ENCODE data around the gene BRF1.
"Not testable (repeated sequence)": the region's sequence is repeated elsewhere in the genome, so short reads cannot be mapped to it uniquely, and the experiment has no call there.

The BRF1 gene

DNA sequence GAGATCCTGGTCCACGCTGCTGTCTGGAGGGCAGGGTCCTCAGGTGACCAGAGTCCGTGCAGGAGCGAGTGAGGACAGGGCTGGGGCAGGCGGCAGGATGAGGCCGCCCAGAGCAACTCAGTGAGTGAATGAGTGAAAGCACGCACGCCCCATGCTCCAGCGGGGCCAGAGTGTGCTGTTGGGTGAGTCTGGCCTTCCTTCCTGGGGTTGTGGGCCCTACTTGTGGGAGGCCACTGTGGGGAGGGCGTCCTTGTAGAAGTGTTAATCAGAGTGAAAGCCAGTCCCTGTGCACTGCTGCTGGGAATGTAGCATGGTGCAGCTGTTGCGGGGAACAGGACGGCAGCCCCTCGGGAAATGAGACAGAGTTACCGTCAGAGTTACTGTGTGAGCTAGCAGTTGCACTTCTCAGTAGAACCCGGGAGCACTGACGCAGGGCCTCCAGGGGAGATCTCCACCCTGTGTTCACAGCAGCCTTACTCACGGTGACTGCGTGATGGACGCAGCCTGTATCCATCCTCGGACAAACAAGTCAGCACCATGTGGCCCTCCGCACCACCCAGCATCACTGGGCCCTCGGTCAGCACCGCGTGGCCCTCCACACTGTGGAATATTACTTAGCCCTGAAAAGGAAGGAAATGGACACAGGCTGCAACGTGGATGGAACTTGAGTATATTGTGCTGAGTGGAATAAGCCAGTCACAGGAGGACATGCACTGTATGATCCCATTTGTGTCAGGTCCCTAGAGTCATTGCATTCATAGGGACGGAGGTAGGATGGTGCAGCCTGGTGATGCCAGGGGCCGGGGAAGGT, 35.9 kb upstream of the BRF1 start:
- no peak for DNase-seq
- Mint-ChIP-seq H3K27ac (peak overlapping the region; percentile 71), H3K9me3 (no peaks in the 10 kb centered on the region), H3K4me1 (peaks cover 38 to 43% of the 10 kb centered on the region in 2 donors), H3K36me3 (peaks cover 8 to 11% of the 10 kb centered on the region in 2 donors), H3K27me3 (no peaks in the 10 kb centered on the region), H3K4me3 (no peak overlapping the region)
- ATAC-seq (replicated peaks) = no peak

DNA sequence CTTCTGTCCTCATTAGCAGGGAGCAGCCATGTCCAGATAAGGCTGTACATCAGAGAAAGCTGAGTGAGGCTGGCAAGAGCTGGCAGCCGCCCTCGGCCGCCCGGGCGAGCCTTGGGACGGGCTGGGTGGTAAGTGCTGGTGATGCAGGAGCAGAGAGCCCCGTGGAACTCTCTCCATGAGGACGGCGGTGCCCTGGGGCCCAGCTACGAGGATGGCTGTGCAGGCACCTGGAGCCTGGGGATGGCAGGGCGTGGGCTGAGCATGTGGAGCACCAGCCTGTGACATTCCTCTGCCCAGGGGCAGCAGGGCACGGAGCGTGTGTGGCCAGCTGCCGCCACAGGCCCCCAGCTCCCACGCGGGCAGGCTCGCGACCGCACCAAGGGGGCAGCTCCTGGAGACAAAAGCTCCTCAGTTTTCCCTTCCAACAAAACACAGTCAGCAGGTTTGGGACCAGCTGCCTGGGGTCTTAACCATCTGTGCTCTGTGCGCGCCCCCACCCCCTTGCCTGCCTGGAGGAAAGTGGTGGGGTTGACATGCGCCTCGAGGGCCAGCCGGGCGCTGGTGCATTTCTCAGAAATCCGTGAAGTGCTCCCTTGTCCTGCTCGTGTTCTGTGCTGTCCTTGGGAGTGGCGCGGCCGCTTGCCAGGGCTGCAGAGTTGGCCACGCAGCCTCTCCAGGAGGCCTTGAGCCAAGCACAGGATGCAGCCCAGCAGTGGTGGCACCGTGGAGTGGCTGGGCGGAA, 35.1 kb upstream of the BRF1 start:
- ATAC-seq (replicated peaks) (no peak), DNase-seq (no peak)
- Mint-ChIP-seq H3K27me3 (no peaks in the 10 kb centered on the region), H3K36me3 (peaks cover 8 to 11% of the 10 kb centered on the region in 2 donors), H3K9me3 (no peaks in the 10 kb centered on the region), H3K4me3 (no peak overlapping the region), H3K4me1 (peaks cover 35 to 39% of the 10 kb centered on the region in 2 donors), H3K27ac (peak overlapping the region; percentile 71)

DNA sequence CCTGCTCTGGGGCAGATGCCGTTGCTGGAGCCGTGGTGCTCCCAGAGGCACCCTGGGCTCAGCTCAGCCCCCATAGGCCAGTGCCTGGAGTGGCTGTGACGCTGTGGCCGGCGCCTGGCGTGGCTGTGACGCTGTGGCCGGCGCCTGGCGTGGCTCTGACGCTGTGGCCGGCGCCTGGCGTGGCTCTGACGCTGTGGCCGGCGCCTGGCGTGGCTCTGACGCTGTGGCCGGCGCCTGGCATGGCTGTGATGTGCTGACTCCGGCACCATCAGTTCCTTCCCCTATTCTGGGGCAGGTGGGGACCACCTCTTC, 34.4 kb upstream of the BRF1 start:
- Mint-ChIP-seq H3K4me1 (peaks cover 31 to 38% of the 10 kb centered on the region in 2 donors), H3K36me3 (peaks cover 8 to 11% of the 10 kb centered on the region in 2 donors)
- not testable (repeated sequence) for H3K4me3 Mint-ChIP-seq; ATAC-seq (replicated peaks); H3K9me3 Mint-ChIP-seq; DNase-seq; H3K27ac Mint-ChIP-seq; H3K27me3 Mint-ChIP-seq

DNA sequence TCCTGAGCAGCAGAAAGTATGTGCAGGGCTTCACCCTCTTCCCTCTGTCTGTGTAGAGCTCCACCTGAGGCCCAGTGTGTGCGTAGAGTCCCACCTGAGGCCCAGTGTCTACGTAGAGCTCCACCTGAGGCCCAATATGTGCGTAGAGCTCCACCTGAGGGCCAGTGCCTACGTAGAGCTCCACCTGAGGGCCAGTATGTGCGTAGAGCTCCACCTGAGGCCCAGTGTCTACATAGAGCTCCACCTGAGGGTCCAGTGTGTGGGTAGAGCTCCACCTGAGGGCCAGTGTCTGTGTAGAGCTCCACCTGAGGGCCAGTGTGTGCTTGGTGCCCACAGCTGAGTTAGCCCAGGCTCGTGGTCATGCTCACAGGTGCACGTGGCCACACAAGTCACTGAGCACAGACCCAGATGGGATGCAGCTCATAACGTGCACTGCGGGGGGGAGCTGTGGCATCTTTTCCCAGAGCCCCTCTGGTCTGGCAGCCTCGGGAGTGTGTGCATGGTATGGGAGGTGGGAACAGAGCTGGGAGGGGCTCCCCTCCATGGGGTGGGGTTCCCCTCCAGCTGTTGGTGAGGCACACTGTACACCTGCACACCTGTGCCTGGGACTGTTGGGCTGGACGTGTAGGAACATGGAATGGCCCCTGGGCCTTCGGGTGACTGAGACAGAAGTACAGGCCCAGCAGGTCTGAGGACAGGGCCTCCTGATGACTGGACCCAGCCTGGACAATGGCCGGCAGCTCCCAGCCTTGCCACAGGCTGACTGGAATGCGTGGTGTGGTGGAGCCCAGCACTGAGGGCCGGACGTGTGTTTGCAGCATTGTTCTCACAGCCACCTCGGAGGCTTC, 33.8 kb upstream of the BRF1 start:
- no peak overlapping the region for H3K27ac Mint-ChIP-seq

DNA sequence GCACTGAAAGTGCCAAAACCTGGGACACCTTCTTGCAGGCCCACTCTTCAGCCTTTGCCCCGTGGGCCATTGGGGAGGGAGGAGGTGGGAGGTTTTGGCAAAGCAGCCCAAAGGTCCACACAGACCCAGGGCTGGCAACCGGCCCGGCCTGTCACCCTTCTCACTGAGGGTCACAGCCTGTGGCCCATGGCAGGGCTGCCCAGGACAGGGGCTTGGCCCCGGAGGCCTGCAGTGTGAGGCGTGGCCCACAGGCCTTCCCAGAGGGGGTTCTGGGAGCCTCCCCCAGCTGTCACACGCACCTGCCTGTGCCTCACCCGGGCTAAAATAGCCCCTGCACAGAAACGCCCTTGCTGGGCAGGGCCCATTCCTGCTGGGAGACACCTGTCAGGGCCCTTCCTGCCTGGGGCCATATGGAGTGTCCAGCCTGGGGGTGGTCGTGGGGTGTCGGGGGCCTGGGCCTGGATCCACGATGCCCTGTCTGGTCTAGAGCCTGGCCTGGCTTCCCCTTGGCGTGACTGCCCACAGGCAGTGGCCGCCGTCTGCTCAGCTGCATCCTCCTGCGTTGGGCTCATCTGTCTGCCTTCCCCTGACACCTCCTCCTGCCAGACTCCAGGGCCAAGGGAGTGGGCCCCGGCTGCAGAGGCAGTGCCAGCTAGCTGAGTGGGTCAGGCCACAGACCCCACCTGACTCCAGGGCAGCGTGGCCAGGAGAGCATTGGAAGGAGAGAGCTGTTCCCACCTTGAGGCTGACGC, 33.0 kb upstream of the BRF1 start:
- no peaks in the 10 kb centered on the region for H3K27me3 Mint-ChIP-seq
- no peaks in the 10 kb centered on the region for H3K9me3 Mint-ChIP-seq
- DNase-seq (no peak), ATAC-seq (replicated peaks) (no peak)
- H3K36me3 Mint-ChIP-seq = peaks cover 8 to 11% of the 10 kb centered on the region in 2 donors
- H3K4me1 Mint-ChIP-seq = peaks cover 31 to 41% of the 10 kb centered on the region in 2 donors
- no peak overlapping the region for H3K4me3 Mint-ChIP-seq
- no peak overlapping the region for H3K27ac Mint-ChIP-seq

More for the DNA sequence above, 33.8 kb upstream of the BRF1 start:
- no peaks in the 10 kb centered on the region for H3K9me3 Mint-ChIP-seq
- no peak for ATAC-seq (replicated peaks)
- H3K27me3 Mint-ChIP-seq = no peaks in the 10 kb centered on the region
- peaks cover 8 to 11% of the 10 kb centered on the region in 2 donors for H3K36me3 Mint-ChIP-seq
- H3K4me3 Mint-ChIP-seq = no peak overlapping the region
- DNase-seq = no peak
- H3K4me1 Mint-ChIP-seq = peaks cover 31 to 36% of the 10 kb centered on the region in 2 donors

DNA sequence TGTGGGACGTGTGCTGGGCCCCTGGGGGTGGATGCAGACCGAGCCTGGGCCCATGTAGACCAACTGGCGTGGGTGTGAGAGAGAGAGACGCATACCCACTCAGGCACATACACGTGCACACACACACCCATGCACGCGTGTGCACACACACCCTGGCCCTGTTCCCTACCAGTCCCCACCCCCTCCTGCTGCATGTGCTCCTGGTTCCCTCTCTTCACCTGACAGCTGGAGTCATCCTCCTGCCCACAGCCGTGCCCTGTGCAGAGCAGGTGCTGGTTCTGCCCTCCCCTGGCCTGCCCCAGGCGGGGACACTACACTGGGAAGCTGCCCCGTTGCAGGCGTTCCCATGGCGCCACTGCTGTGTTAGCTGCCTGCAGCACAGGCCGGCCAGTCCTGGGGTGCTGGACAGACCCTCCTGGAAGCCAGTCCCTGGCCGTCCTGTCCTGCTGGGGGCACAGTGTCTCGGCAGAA, 32.3 kb upstream of the BRF1 start:
- H3K9me3 Mint-ChIP-seq = no peaks in the 10 kb centered on the region
- H3K27me3 Mint-ChIP-seq = no peaks in the 10 kb centered on the region
- no peak for DNase-seq
- H3K27ac Mint-ChIP-seq = no peak overlapping the region
- no peak for ATAC-seq (replicated peaks)
- H3K4me1 Mint-ChIP-seq = peaks cover 29 to 39% of the 10 kb centered on the region in 2 donors
- H3K36me3 Mint-ChIP-seq = peaks cover 8 to 11% of the 10 kb centered on the region in 2 donors
- H3K4me3 Mint-ChIP-seq = no peak overlapping the region

DNA sequence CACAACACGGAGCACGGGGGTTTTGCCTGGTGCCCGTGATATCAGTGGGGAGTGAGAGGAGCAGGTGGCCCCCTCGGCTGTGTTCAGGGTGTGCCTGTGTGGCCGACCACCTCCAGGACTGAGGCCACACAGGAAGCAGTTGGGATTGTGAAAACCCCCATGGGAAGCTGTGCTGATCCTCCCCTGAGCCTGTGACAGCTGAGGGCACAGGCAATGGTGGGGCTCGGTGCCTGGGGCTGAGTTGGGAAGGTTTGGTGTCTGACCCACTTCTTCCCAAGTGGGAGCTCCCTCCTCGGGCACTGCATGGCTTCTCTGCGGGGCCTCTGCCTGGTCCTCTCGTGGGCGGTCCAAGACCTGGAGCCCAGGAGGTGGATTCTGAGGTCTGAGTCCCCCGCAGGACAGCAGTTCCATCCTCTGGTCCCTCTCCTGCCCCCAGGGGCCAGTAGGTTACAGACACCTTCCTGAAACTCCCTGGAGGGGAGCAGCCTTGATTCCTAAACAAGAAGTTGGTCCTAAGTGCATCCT, 31.6 kb upstream of the BRF1 start:
- ATAC-seq (replicated peaks) (no peak), DNase-seq (no peak)
- no peaks in the 10 kb centered on the region for H3K9me3 Mint-ChIP-seq
- H3K4me1 Mint-ChIP-seq = peaks cover 29 to 39% of the 10 kb centered on the region in 2 donors
- H3K4me3 Mint-ChIP-seq = no peak overlapping the region
- peaks cover 8 to 11% of the 10 kb centered on the region in 2 donors for H3K36me3 Mint-ChIP-seq
- no peaks in the 10 kb centered on the region for H3K27me3 Mint-ChIP-seq
- no peak overlapping the region for H3K27ac Mint-ChIP-seq

DNA sequence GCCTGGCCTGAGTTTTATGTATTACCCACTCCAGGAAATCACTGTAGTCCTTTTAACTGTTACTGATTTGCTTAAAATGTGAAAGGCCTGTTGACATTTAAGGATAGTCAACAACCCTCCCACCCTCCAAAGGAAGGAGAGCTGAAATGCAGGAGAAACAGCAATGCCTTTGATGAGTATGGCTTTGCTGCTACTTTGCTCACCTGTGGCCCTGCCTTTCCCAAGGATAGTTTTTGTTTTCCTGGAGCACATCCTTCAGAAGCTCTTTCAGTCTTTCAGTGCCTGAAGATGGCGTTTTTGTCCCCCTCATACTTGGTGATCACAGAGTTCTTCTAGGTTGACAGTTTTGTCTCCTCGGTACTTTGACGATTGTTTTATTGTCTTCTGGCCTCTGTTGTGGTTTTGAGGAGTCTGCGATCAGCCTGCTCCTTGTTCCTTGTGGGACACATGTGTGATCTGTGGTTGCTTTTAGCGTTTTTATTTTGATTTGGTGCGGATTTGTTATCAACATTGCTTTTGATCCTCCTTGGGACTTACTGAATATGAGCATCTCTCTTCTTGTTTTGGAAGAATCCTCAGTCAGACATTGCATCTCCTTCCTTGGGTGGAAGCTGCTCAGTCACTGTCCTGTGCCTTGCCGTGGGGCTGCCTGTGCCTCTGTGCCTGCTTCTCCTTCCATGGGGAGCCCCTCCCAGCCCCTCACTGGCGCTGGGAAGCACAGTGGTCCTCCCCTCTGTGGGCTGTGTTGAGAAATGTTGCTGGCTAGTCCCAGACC, 31.0 kb upstream of the BRF1 start:
- H3K4me3 Mint-ChIP-seq = no peak overlapping the region
- no peak for DNase-seq
- H3K36me3 Mint-ChIP-seq = peaks cover 10 to 11% of the 10 kb centered on the region in 2 donors
- H3K27me3 Mint-ChIP-seq = no peaks in the 10 kb centered on the region
- no peak for ATAC-seq (replicated peaks)
- no peaks in the 10 kb centered on the region for H3K9me3 Mint-ChIP-seq
- H3K4me1 Mint-ChIP-seq = peaks cover 29 to 39% of the 10 kb centered on the region in 2 donors
- no peak overlapping the region for H3K27ac Mint-ChIP-seq

DNA sequence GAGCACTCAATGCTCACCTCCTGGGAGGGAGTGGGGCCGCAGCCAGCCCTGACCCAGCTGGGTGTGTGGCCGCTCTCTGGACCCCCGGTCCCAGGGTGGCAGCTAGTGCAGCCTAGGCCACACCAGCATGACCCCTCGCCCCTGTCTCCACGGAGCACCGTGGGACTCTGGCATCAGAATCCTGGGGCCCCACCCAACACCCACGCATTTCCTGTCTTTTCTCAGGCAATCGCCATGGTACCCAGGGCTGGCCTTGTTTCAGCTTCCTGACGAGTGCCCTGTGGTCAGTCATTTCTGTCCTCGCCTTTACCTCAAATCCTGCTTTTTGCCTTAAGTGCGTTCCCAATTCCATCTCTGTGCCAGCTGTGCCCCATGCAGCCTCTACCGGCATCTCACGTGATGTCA, 29.7 kb upstream of the BRF1 start:
- H3K36me3 Mint-ChIP-seq = peaks cover 3 to 5% of the 10 kb centered on the region in 2 donors
- DNase-seq (no peak), ATAC-seq (replicated peaks) (no peak)
- H3K4me1 Mint-ChIP-seq = peaks cover 26 to 39% of the 10 kb centered on the region in 2 donors
- no peak overlapping the region for H3K4me3 Mint-ChIP-seq
- no peak overlapping the region for H3K27ac Mint-ChIP-seq
- H3K27me3 Mint-ChIP-seq = no peaks in the 10 kb centered on the region
- no peaks in the 10 kb centered on the region for H3K9me3 Mint-ChIP-seq

DNA sequence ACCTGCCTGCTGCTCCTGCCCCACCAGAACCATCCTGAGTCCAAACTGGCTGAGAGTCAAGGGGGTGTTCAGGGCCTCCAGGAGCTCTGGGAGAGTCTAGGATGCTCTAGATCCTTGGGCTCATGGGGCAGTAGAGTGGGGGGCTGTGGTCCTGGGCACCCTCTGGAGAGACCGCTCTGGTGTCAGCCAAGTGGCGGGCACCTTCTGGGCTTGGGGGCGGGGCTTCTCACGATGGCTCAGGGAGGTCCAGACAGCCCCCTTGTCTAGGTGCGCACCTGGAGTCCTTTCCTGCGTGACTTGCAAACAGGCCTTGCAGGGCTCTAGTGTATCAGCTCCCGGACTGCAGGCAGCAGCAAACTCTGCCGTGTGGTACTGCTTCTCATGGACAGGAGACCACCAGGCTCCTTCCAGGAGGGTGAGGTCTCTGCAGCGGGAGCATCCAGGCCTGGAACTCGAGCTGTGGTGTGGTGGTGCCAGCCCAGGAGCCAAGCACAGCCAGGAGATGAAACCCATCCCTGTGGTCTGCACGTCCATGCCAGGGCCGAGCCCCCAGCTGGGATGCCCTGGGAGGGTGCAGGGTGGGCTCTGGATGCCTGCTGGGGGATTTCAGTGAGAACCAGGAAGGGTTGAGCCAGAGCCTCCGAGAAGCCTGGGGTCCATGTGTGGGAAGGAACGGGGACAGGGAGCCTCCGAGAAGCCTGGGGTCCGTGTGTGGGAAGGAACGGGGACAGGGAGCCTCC, 28.8 kb upstream of the BRF1 start:
- ATAC-seq (replicated peaks) = no peak
- H3K27ac Mint-ChIP-seq = peak overlapping the region; percentile 60
- H3K36me3 Mint-ChIP-seq = peaks cover 3 to 5% of the 10 kb centered on the region in 2 donors
- H3K27me3 Mint-ChIP-seq = no peaks in the 10 kb centered on the region
- no peak overlapping the region for H3K4me3 Mint-ChIP-seq
- DNase-seq = no peak
- peaks cover 26 to 39% of the 10 kb centered on the region in 2 donors for H3K4me1 Mint-ChIP-seq
- no peaks in the 10 kb centered on the region for H3K9me3 Mint-ChIP-seq

DNA sequence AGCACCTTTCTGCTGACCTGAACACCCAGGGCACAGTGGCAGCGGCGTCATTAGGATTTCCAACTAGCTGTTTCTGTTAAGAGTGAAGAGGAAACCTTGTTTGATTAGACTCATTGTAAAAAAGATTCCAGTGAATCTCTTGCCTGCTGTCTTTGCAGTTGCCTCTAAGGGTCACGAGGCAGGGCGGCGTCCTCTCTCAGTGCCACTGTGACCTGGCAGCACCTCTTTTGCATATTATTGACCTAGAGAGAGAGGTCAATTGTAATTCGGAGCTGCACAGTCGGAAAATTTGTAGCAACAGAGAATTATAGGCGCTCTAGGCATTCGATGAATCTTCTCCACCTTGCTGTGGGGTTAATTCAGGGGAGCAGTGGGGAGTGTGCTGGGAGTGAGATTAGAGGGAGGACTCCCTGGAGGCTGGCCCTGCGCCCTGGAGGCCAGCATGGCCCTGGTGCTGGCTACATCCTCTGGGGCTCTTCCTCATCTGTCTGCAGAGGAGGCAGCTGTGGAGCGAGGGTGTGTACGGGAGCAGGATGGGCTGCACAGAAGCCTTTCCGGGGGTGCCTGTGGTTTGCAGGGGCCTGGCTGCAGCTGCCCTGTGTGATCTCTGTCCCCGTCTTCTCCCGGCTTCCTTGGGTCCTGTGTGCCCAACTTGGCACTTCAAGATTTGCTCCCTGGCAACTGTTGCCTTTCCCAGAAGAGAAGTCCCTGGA, 28.0 kb upstream of the BRF1 start:
- peak overlapping the region; percentile 60 for H3K27ac Mint-ChIP-seq

More for the DNA sequence above, 28.0 kb upstream of the BRF1 start:
- DNase-seq = no peak
- H3K27me3 Mint-ChIP-seq = no peaks in the 10 kb centered on the region
- no peak for ATAC-seq (replicated peaks)
- peaks cover 24 to 39% of the 10 kb centered on the region in 2 donors for H3K4me1 Mint-ChIP-seq
- H3K9me3 Mint-ChIP-seq = no peaks in the 10 kb centered on the region
- H3K4me3 Mint-ChIP-seq = no peak overlapping the region
- peaks cover 5% of the 10 kb centered on the region in 2 donors for H3K36me3 Mint-ChIP-seq

All from stimulated activated naive B cell treated with anti-CD40 and anti-IgM and Interleukin-4, amounts not matched to agents 10 μg/mL and 1 μg/mL and 100 μg/mL, for 72 hours (primary cell).